Dermis blood vessel endothelial cell (primary cell): ENCODE data around the gene ARL8B. TPM values are rescaled to one million over a fixed set of nuclear protein-coding genes. Genes with fewer than 3 reads are reported as not detected.

Source experiments
- DNase-seq: peaks from one replicate; pipeline ENCODE4 v3.0.0; 2010
- total RNA-seq: library from RNA; depleted of rRNA; stranded (reverse); fragments of >200 nt; gene quantifications from 2 replicates; pipeline ENCODE4 v1.2.3, GENCODE V29; 2014

The ARL8B gene
- total RNA-seq, 1 donor from 2014 or later, result 48.2 TPM

- DNase-seq, result peak; percentile 57
These were observed 65.9 kb downstream of the ARL8B start for GRCh38 chr3:5187920-5188418.

DNA sequence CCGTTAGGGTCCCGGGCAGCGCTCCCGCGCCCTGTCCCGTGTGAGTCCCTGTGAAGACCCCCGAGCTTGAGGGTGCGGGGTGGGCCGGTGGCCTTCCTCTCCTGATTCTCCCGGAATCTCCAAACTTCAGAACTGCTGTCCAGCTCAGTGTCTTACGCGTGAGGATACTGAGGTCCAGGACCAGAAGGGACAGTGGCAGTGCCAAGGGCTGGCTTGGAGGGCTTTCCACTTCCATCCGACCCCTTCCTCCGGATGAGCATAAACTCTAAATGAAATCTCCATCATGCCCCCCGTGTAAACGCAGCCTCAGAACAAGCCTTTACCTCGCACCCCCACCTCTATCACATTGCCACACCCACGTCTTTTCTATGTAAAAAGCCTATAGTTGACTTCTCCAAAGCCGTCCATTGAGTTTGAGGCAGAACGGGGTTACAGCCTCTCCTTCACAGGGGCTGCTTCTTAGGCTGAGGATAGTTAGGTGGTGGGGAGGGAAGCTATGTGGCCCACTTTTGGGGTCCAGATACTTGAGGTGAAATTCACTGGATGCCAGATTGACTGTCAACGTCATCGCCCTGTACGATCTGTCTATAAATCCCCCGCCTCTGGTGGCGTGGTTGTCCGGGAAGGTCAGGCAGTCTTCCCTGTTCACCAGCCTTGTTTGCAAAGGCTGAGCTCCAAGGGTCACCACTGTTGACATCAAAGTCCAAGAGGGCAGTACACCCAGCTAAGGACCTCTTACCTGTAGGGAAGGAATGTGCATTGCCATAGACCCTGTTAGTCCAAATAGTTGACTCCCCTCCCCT is 66.5 kb downstream of the ARL8B start:
- DNase-seq, result peak; percentile 51

- no peak for DNase-seq
These were observed 68.2 kb downstream of the ARL8B start for GRCh38 chr3:5190147-5190791.

GRCh38 chr3:5191555-5192304 is 69.6 kb downstream of the ARL8B start:
- no peak for DNase-seq

DNA sequence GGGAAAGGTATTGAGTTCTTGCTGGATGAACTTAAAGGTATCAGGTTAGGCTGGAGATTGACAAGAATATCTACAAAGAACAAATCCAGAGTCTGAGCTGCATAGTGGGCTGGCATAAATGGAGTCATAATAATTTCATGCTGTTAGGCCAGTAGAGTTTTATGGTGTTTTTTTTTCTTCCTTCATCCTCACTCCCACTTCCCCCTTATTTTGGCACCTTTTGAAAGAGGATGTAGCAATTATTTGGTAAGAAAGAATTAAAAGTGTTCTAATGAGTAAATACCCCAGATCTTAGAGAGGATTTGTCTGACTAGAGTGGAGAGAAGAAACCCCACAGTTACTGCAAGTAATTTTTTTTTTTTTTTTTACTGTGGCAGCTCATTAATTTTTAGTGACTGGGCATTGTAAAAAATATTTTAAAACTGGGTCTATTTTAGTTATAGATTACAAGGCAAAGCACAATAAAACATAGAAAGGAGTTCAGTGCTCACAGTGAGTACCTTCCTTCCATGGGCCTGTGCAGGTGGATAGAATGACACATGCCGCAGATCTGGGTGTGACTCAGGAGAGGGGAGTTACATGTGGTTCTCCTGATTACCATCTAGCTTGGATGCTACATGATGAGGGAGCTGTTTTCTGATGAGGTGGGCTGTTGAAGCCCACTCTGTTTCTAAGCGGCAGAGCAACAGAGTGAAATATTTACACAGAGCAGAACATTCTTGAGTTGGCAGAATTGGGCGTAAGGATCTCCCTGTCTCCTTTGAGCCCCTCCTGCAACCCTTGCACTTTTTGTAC is 70.7 kb downstream of the ARL8B start:
- no peak for DNase-seq

GRCh38 chr3:5194341-5194740 is 72.2 kb downstream of the ARL8B start:
- DNase-seq, result peak; percentile 11

GRCh38 chr3:5194801-5195509 is 72.9 kb downstream of the ARL8B start:
- DNase-seq, result peak; percentile 87

GRCh38 chr3:5195605-5196004 is 73.5 kb downstream of the ARL8B start:
- peak; percentile 16 for DNase-seq

GRCh38 chr3:5197022-5197421 is 74.9 kb downstream of the ARL8B start:
- DNase-seq, result no peak

GRCh38 chr3:5197470-5198312 is 75.6 kb downstream of the ARL8B start:
- DNase-seq, result peak; percentile 44

GRCh38 chr3:5198313-5198677 is 76.2 kb downstream of the ARL8B start:
- DNase-seq, result no peak

DNA sequence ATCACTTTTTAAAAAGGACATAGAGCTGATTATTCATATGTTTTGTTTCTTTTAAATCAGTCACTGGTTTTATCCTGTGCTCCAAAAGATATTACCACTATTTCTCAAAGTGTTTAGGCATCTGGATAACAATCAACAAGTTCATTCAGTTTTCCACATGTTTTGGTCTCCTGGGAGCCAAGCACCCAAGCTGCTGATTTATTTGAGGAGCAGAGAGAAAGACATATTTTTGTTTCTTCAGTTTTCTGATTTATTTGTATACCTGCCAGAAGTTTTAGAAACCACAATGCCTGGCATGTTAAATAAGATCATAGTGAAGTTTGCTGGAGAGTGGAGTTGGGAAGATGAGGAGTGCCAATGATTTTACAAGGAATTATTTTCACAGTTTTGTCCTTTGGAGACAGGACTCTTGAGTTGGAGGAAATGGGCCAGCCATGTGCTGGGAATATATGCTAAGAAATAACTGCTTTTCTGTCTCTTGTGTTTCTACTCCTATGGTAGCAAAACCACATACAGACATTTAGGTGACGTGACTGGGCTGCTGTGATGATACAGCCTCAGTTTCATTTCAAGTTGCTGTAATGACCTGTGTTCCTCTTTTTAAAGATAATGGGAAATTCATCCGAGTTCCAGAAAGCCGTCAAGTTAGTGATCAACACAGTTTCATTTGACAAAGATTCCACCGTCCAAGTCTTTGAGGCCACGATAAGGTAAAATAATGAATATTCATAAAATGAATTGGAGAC is 77.1 kb downstream of the ARL8B start:
- DNase-seq, result no peak

DNA sequence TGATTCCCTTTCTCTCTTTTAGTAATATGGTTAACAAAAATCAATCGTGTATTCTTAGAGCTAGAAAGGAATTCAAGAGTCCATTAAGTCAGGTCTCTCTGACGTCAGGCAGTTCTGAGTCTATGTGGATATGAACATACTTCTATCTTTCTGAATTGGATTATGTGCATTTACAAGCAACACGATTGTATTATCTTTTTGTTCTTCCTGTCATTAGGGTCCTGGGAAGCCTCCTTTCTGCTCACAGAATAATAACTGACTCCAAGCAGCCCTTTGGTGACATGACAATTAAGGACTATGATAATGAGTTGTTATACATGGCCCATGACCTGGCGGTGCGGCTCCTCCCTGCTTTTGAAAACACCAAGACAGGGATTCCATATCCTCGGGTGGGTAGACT is 79.4 kb downstream of the ARL8B start:
- DNase-seq, result no peak

DNA sequence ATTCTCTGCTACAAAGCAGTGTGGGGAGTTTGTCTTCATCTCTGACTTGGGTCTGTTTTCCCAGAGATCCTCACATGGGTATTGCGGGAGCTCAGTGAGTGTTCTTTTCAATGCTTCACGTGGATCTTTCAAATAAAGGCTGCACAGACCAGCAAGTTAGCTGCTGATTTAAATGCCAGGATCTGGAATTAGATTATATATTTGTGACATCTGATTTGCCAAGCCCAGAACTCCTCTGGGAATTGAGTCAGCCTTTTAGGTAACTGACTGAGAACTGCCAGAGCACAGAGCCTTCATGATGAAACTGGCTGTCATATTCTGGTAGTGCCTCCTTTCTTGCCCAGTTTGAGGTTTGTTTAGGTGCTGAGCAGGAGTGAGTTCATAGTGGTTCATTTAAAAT is 80.1 kb downstream of the ARL8B start:
- no peak for DNase-seq

- no peak for DNase-seq
These were observed 83.3 kb downstream of the ARL8B start for GRCh38 chr3:5205165-5205941.

DNA sequence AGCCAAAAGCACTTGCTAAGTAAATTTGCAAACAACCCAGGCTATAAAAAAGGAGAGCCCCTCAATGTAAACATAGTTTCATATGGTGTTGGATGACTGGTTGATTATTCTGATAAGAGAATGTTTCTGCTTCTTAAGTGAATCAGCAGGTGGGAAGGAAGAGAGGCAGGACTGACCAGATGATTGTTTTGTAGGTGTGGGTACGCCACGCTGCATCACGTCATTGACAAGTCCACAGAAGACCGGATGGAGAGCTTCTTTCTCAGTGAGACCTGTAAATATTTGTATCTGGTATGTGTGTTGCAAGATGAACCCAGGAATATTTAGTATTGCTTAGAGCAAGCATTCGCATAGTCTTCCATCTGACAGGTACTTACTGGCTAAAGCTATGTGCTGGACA is 88.8 kb downstream of the ARL8B start:
- DNase-seq, result no peak

- DNase-seq, result no peak
These were observed 90.8 kb downstream of the ARL8B start for GRCh38 chr3:5212628-5213573.

- no peak for DNase-seq
These were observed 91.5 kb downstream of the ARL8B start for GRCh38 chr3:5213574-5213966.
